Hematopoietic multipotent progenitor cell treated with erythropoietin and hydrocortisone succinate and interleukin-3 and kit ligand, for 15 days (in vitro differentiated cells): ENCODE results near the gene NHS.
"Not testable (repeated sequence)": the region's sequence is repeated elsewhere in the genome, so short reads cannot be mapped to it uniquely, and the experiment has no call there.

Experiments
- DNase-seq: peaks from one replicate; pipeline ENCODE4 v3.0.0-alpha.2; 2015; ENCODE audit warnings: low spot score

Gene NHS

GRCh38 chrX:17496407-17496806, 121.4 kb downstream of the NHS start:
- no peak for DNase-seq

GRCh38 chrX:17497193-17497592, 122.2 kb downstream of the NHS start:
- DNase-seq = no peak

GRCh38 chrX:17499512-17499911, 124.5 kb downstream of the NHS start:
- DNase-seq = no peak

GRCh38 chrX:17500145-17500579, 125.2 kb downstream of the NHS start:
- no peak for DNase-seq

- DNase-seq = no peak
Observed at GRCh38 chrX:17501746-17502145, 126.7 kb downstream of the NHS start.

GRCh38 chrX:17506352-17506751, 131.4 kb downstream of the NHS start:
- DNase-seq = not testable (repeated sequence)

GRCh38 chrX:17511556-17511955, 136.6 kb downstream of the NHS start:
- no peak for DNase-seq

GRCh38 chrX:17519358-17519757, 144.4 kb downstream of the NHS start:
- DNase-seq = no peak

GRCh38 chrX:17520016-17520615, 145.1 kb downstream of the NHS start:
- no peak for DNase-seq

GRCh38 chrX:17521871-17522693, 147.1 kb downstream of the NHS start:
- DNase-seq = no peak

- DNase-seq = no peak
Observed at GRCh38 chrX:17525266-17525665, 150.3 kb downstream of the NHS start.

- DNase-seq = no peak
Observed at GRCh38 chrX:17525762-17526555, 151.0 kb downstream of the NHS start.

- no peak for DNase-seq
Observed at GRCh38 chrX:17527135-17527701, 152.2 kb downstream of the NHS start.

GRCh38 chrX:17527922-17528321, 152.9 kb downstream of the NHS start:
- DNase-seq = no peak

- DNase-seq = no peak
Observed at GRCh38 chrX:17529151-17529745, 154.2 kb downstream of the NHS start.

GRCh38 chrX:17531500-17531899, 156.5 kb downstream of the NHS start:
- no peak for DNase-seq

- DNase-seq = peak; percentile 1
Observed at GRCh38 chrX:17535229-17535628, 160.2 kb downstream of the NHS start.

GRCh38 chrX:17537723-17538243, 162.8 kb downstream of the NHS start:
- no peak for DNase-seq

- no peak for DNase-seq
Observed at GRCh38 chrX:17542123-17542522, 167.1 kb downstream of the NHS start.

GRCh38 chrX:17544821-17545220, 169.8 kb downstream of the NHS start:
- no peak for DNase-seq

- no peak for DNase-seq
Observed at GRCh38 chrX:17546356-17546755, 171.4 kb downstream of the NHS start.

GRCh38 chrX:17547658-17548057, 172.7 kb downstream of the NHS start:
- DNase-seq = no peak
